ENCODE results near the gene ELOVL5.

The ELOVL5 gene

DNA sequence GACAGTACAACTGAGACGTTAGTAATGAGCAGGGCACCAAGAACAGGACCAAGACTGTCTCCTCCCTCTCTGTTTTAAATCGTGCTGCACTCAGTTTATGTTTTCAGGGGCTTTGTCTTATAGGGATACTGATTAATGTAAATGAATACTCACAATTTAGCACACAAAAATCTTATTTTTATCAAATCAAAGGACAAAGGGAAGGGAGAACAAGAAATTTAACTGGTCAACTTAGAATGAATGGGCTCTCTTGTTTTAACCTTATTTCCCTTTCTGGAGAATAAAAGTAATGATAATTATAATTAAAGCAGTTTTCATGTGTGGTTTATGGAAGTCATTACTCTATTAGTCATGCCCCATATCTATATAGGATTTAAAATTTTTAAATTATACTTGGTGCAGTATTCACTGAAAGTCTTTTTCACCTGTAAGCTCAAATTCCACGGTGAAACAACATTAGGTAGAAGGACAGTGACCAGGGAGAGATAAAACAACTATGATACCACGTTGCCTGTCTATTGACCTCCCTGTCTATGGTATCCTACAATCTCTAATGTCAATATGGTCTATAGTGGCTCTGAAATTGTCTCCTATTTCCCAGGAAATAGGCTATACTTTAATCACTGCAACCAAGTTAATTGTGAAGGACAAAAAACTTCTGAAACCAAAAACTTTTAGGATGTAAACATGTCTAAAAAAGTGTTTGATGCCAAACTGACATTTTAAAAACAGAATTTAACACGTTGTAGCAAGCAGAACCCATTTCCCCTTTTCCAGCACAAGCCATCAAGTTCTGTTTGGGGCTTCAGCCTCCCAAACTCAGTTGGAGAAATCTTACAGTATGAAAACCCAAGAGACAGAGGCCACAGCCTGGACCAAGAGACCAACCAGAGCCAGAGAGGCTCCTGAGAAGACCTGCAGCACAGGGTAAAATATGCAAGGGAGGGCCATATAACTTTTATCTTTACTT, 15.0 kb downstream of the ELOVL5 start:
- no peak overlapping the region for H3K4me3 ChIP-seq (ENCODE audit: low read length, poor library complexity, severe bottlenecking)
- H3K79me2 ChIP-seq (ENCODE audit: insufficient read depth, low read length): peaks cover 98% of the 10 kb centered on the region
- no peak overlapping the region for H3K9ac ChIP-seq (ENCODE audit: low read depth, low read length, poor library complexity, severe bottlenecking)
- no peaks in the 10 kb centered on the region for H3K27me3 ChIP-seq (ENCODE audit: insufficient read depth, low read length, poor library complexity, severe bottlenecking)
- H3K9me2 ChIP-seq (replicated peaks; ENCODE audit: low read depth, low read length): no peaks in the 10 kb centered on the region
- TF ChIP-seq, protein P1, sequence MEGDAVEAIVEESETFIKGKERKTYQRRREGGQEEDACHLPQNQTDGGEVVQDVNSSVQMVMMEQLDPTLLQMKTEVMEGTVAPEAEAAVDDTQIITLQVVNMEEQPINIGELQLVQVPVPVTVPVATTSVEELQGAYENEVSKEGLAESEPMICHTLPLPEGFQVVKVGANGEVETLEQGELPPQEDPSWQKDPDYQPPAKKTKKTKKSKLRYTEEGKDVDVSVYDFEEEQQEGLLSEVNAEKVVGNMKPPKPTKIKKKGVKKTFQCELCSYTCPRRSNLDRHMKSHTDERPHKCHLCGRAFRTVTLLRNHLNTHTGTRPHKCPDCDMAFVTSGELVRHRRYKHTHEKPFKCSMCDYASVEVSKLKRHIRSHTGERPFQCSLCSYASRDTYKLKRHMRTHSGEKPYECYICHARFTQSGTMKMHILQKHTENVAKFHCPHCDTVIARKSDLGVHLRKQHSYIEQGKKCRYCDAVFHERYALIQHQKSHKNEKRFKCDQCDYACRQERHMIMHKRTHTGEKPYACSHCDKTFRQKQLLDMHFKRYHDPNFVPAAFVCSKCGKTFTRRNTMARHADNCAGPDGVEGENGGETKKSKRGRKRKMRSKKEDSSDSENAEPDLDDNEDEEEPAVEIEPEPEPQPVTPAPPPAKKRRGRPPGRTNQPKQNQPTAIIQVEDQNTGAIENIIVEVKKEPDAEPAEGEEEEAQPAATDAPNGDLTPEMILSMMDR (conservative IDR thresholded peaks at IDR 0.05; ENCODE audit: low read length): no peak
- no peak for TF ChIP-seq EZH2phosphoT487 (IDR thresholded peaks at IDR 0.05; ENCODE audit: borderline replicate concordance)
- H3K4me2 ChIP-seq (ENCODE audit: low read depth, low read length, poor library complexity, severe bottlenecking): no peak overlapping the region
- H3K4me1 ChIP-seq (ENCODE audit: insufficient read depth, low read length, poor library complexity, severe bottlenecking): peaks cover 59% of the 10 kb centered on the region
- H2AFZ ChIP-seq (ENCODE audit: low read length): no peak overlapping the region
- peaks cover 98% of the 10 kb centered on the region for H4K20me1 ChIP-seq (ENCODE audit: insufficient read depth, low read length, poor library complexity, severe bottlenecking)
- peaks cover 45% of the 10 kb centered on the region; the same call in 1 of the 2 replicates for H3K36me3 ChIP-seq (ENCODE audit: insufficient read depth, low read length)
- no peaks in the 10 kb centered on the region for H3F3A ChIP-seq (ENCODE audit: low read depth)
- no peaks in the 10 kb centered on the region for H3K9me3 ChIP-seq (ENCODE audit: insufficient read depth, low read depth, low read length)

- H3K9ac ChIP-seq (ENCODE audit: low read depth, low read length, poor library complexity, severe bottlenecking): no peak overlapping the region
- TF ChIP-seq, protein P1 (conservative IDR thresholded peaks at IDR 0.05; ENCODE audit: low read length): no peak
- TF ChIP-seq EZH2phosphoT487 (IDR thresholded peaks at IDR 0.05; ENCODE audit: borderline replicate concordance): no peak
- no peaks in the 10 kb centered on the region for H3K27me3 ChIP-seq (ENCODE audit: insufficient read depth, low read length, poor library complexity, severe bottlenecking)
- H3F3A ChIP-seq (ENCODE audit: low read depth): no peaks in the 10 kb centered on the region
- H3K4me1 ChIP-seq (ENCODE audit: insufficient read depth, low read length, poor library complexity, severe bottlenecking): peaks cover 58% of the 10 kb centered on the region
- H4K20me1 ChIP-seq (ENCODE audit: insufficient read depth, low read length, poor library complexity, severe bottlenecking): peaks cover 98% of the 10 kb centered on the region
- peaks cover 98% of the 10 kb centered on the region for H3K79me2 ChIP-seq (ENCODE audit: insufficient read depth, low read length)
- H2AFZ ChIP-seq (ENCODE audit: low read length): no peak overlapping the region
- no peak overlapping the region for H3K4me3 ChIP-seq (ENCODE audit: low read length, poor library complexity, severe bottlenecking)
- H3K9me3 ChIP-seq (ENCODE audit: insufficient read depth, low read depth, low read length): no peaks in the 10 kb centered on the region
- peaks cover 36% of the 10 kb centered on the region; the same call in 1 of the 2 replicates for H3K36me3 ChIP-seq (ENCODE audit: insufficient read depth, low read length)
- H3K4me2 ChIP-seq (ENCODE audit: low read depth, low read length, poor library complexity, severe bottlenecking): no peak overlapping the region
- H3K9me2 ChIP-seq (replicated peaks; ENCODE audit: low read depth, low read length): no peaks in the 10 kb centered on the region
These were observed 17.1 kb downstream of the ELOVL5 start for GRCh38 chr6:53331678-53332077.

DNA sequence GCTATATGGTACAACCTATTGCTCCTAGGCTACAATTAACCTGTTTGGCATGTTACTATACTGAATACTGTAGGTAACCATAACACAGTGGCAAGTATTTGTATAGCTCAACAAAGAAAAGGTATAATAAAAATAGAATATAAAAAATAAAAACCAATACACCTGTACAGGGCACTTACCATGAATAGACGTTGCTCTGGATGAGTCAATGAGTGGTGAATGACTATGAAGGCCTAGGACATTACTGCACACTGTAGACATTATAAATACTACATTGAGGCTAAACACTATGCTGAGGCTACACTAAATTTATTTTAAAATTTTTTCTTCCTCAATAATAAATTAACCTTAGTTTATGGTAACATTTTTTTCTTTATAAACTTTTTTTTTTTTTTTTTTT, 18.6 kb downstream of the ELOVL5 start:
- no peak overlapping the region for H2AFZ ChIP-seq (ENCODE audit: low read length)
- no peaks in the 10 kb centered on the region for H3K9me3 ChIP-seq (ENCODE audit: insufficient read depth, low read depth, low read length)
- H3K36me3 ChIP-seq (ENCODE audit: insufficient read depth, low read length): peaks cover 33% of the 10 kb centered on the region; the same call in 1 of the 2 replicates
- H3K9me2 ChIP-seq (replicated peaks; ENCODE audit: low read depth, low read length): no peaks in the 10 kb centered on the region
- no peak overlapping the region for H3K9ac ChIP-seq (ENCODE audit: low read depth, low read length, poor library complexity, severe bottlenecking)
- H3K79me2 ChIP-seq (ENCODE audit: insufficient read depth, low read length): peaks cover 98% of the 10 kb centered on the region
- no peaks in the 10 kb centered on the region for H3F3A ChIP-seq (ENCODE audit: low read depth)
- H3K4me3 ChIP-seq (ENCODE audit: low read length, poor library complexity, severe bottlenecking): no peak overlapping the region
- peaks cover 98% of the 10 kb centered on the region for H4K20me1 ChIP-seq (ENCODE audit: insufficient read depth, low read length, poor library complexity, severe bottlenecking)
- no peaks in the 10 kb centered on the region for H3K27me3 ChIP-seq (ENCODE audit: insufficient read depth, low read length, poor library complexity, severe bottlenecking)
- TF ChIP-seq, protein P1 (conservative IDR thresholded peaks at IDR 0.05; ENCODE audit: low read length): no peak
- no peak for TF ChIP-seq EZH2phosphoT487 (IDR thresholded peaks at IDR 0.05; ENCODE audit: borderline replicate concordance)
- no peak overlapping the region for H3K4me2 ChIP-seq (ENCODE audit: low read depth, low read length, poor library complexity, severe bottlenecking)
- peaks cover 43% of the 10 kb centered on the region for H3K4me1 ChIP-seq (ENCODE audit: insufficient read depth, low read length, poor library complexity, severe bottlenecking)

Measured in Loucy (cell line).